GM12874 (cell line): ENCODE results near the gene BCL11A.

ENCODE experiments used
- TF ChIP-seq, protein P1 (sequence below): IDR thresholded peaks from 2 replicates; pipeline ENCODE4 v1.5.1; 2011; ENCODE audit warnings: low read depth, mild to moderate bottlenecking, control low read depth, low read length, moderate library complexity; ENCODE audit not compliant: insufficient read depth

Gene BCL11A

DNA sequence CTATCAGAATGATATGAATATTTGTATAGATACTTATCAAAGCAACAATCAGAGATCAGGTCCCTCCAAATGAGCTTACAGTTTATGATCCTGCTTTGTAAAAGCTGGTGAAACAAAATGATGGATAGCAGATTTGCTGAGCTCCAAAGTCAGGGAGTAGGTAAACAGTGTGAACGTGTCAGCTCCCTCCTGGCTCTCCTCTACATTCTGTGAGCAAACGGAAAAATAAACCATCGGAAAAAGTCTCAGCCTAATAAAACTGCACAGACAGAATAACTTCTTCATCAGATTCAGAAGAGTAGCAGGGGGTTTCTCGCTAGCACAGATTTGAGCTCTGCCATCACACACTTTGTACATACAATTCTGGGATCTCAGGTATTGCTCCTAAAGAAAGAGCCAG is 51.3 kb downstream of the BCL11A start:
- TF ChIP-seq, protein P1, sequence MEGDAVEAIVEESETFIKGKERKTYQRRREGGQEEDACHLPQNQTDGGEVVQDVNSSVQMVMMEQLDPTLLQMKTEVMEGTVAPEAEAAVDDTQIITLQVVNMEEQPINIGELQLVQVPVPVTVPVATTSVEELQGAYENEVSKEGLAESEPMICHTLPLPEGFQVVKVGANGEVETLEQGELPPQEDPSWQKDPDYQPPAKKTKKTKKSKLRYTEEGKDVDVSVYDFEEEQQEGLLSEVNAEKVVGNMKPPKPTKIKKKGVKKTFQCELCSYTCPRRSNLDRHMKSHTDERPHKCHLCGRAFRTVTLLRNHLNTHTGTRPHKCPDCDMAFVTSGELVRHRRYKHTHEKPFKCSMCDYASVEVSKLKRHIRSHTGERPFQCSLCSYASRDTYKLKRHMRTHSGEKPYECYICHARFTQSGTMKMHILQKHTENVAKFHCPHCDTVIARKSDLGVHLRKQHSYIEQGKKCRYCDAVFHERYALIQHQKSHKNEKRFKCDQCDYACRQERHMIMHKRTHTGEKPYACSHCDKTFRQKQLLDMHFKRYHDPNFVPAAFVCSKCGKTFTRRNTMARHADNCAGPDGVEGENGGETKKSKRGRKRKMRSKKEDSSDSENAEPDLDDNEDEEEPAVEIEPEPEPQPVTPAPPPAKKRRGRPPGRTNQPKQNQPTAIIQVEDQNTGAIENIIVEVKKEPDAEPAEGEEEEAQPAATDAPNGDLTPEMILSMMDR, result no peak

DNA sequence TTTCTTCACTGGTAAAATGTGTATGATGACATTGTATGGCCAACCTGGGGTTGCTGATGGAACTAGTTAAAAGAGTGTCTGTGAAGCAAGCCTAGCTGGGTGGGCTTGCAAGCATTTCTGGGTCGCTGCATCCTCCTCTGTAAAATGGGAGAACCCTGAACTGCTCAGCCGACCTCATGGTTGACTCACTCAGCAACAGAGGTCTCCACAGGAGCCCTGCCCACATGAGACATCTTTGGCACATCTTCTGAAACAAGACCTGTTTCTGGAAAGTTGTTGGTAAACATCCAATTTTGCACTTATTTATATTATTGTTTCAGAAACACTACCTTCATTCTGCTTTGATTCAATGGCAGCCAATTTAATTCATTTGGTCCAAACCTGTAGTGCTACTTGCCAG is 52.6 kb downstream of the BCL11A start:
- TF ChIP-seq, protein P1, result no peak

DNA sequence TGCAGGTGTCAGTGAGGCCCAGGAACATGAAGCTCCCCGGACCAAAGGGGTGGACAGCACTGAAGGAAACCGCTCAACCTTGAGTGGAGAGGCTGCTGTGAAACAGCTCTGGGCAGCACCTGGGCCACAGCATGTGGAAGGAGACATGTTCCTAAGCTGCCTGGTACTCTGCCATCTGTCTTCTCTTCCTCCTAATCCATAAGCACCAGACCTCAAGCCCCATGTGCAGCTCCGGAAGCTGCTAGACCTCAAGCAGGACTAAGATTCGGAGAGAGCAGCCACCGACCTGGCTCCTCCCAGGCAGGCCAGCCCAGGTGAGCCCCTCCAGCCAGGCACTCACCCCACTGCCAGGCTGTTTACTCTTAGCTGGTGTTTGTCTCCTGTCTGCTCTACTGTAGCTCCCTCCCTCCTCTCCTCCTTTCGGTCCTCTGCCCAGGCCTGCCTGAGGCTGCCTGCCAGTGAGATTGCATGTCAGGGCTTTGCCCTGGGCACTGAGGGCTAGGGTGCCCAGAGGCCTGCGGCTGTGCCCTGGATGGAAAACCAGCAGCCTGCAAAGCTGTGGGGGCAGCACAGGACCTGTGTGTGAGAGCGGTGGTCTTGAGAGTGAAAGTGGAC is 53.7 kb downstream of the BCL11A start:
- TF ChIP-seq, protein P1, result no peak

DNA sequence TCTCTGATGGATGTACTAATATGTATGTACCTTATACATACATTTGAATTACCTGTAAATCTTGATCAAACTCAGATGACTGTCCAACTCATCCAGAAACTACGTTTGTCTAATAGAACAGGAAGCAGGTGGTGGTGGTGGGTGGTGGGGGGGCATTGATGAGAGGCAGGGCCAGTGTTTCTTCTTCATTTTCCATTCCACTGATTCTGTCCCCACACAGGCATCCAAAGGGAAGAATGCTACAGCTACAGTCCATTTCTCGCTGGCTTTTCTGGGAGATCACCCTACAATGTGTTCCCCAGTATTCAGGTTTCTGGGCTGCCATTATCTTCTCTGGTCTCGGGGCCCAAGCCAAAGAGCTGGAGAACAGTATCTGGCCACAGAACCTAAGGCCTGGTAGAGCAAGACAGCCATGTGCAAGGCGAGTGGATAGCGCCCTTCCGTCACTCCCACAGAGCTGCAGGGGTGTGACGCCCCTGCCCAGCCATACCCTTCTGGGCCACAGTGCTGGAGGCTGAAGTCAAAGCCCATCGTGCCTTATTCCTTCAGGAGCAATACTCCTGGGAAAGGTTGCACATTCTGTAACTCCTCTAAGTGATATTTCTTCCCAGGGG is 54.5 kb downstream of the BCL11A start:
- TF ChIP-seq, protein P1, result no peak

DNA sequence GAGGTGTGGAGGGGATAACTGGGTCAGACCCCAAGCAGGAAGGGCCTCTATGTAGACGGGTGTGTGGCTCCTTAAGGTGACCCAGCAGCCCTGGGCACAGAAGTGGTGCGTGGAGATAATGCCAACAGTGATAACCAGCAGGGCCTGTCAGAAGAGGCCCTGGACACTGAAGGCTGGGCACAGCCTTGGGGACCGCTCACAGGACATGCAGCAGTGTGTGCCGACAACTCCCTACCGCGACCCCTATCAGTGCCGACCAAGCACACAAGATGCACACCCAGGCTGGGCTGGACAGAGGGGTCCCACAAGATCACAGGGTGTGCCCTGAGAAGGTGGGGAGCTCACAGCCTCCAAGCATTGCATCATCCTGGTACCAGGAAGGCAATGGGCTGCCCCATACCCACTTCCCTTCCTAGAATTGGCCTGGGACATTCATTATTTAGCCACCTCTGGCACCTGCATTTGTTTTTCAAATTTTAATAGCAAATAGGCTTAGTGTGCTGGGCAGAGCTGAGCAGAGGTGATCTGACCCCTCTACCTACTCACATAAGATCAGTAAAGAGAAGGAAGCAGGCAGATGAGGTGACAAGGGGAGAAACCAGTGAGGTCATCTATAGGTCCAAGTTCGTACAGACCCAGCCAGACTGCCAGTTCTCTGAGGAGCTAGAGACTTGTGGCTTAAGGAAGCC is 55.2 kb downstream of the BCL11A start:
- TF ChIP-seq, protein P1, result no peak

DNA sequence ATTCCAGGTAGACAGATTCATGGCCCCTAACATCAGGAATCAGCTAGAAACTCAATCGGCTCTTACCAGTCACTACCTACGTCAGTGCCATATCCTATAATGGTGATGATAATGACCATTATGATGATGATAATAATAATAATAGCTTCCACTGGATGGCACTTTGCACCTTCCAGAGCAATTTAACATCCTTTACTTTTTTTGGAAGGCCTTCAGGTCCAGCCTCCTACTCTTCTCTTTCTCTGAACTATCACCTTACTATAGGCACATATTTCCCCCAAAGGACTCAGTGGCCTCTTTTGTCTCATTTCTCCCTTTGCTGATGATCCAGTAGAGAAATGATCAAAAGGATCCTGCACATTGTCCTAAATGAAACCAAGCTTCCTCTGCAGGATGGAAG is 56.0 kb downstream of the BCL11A start:
- TF ChIP-seq, protein P1, result no peak

DNA sequence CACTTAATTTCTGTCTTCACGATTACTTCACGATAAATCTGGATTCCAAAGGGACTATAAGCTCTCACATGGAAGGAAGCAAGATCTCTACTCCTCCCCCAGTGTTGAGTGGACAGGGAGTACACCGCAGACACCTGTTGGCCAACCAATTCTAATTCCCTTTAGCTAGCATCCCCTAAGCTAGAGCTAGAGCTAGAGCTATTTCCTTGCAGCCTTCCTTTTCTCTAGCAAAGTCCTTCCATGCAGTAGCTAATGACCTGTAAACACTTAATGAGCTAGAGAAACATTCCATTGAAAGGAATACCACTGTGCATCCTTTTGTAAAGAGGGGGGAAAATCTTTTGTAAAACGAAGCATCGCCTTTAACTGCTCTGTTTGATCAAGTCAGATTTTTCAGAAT is 56.5 kb downstream of the BCL11A start:
- TF ChIP-seq, protein P1, result no peak
